T-helper 2 cell treated with Interferon-gamma antibody and Interleukin-4, amounts not matched to agents 5 μg/mL and 100 μg/mL, for 36 hours (primary cell): ENCODE data around the gene SWT1.

Source experiments
- DNase-seq: peaks from one replicate; pipeline ENCODE4 v3.0.0; 2021; ENCODE audit warnings: low spot score
- H3K27ac Mint-ChIP-seq: one replicate; pipeline ENCODE4 v1.8.0; 2021; ENCODE audit warnings: mild to moderate bottlenecking, mixed read lengths
- H3K27me3 Mint-ChIP-seq: one replicate; pipeline ENCODE4 v1.8.0; 2021; ENCODE audit warnings: low read depth, mixed read lengths
- H3K36me3 Mint-ChIP-seq: one replicate; pipeline ENCODE4 v1.8.0; 2021; ENCODE audit warnings: low read depth, mixed read lengths
- H3K4me1 Mint-ChIP-seq: one replicate; pipeline ENCODE4 v1.8.0; 2021; ENCODE audit warnings: low read depth, mixed read lengths
- H3K4me3 Mint-ChIP-seq: one replicate; pipeline ENCODE4 v1.8.0; 2022; ENCODE audit warnings: mild to moderate bottlenecking, moderate library complexity, mixed read lengths
- H3K9me3 Mint-ChIP-seq: one replicate; pipeline ENCODE4 v1.8.0; 2021; ENCODE audit warnings: mixed read lengths

Gene SWT1

DNA sequence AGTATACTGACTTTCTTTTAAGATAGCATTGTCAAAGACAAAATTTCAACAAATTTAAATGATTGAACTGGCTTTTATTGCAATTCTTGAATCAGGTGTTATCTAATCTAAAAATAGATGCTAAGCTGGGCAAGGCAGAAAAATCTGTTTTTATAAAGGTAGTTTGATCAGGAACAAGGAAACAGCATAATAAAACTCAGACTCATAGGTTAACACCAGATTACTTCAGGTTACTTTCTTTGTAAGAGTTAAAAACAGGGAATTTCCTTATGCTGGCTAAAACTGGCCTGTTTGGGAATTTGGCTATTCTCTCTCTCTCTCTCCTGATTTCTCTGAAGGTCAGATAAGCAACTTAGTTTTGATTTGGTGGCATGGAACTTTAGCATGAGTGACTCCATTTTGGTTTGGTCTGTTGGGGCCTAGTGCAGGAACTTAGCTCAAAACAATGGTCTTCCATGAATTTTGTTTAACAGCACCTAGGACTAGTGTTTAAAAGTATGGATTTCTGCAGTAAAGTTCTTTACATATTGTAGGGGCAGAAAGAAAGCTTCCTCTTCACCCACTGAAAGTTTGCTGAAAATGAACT is 184.3 kb downstream of the SWT1 start:
- no peak for DNase-seq
- peaks cover 10% of the 10 kb centered on the region for H3K36me3 Mint-ChIP-seq
- no peaks in the 10 kb centered on the region for H3K27me3 Mint-ChIP-seq
- H3K4me1 Mint-ChIP-seq: peaks cover 45% of the 10 kb centered on the region
- no peak overlapping the region for H3K4me3 Mint-ChIP-seq
- H3K27ac Mint-ChIP-seq: no peak overlapping the region
- peaks cover 3% of the 10 kb centered on the region for H3K9me3 Mint-ChIP-seq
